Measurements from ENCODE around the gene ZNF235.
"Not testable (repeated sequence)": the region's sequence is repeated elsewhere in the genome, so short reads cannot be mapped to it uniquely, and the experiment has no call there.

Gene ZNF235

GRCh38 chr19:44255705-44256411 lies 49.0 kb downstream of the ZNF235 start:
- no peak for DNase-seq

- DNase-seq, result no peak
Observed at GRCh38 chr19:44254496-44254895, 50.3 kb downstream of the ZNF235 start.

GRCh38 chr19:44253392-44253791 lies 51.4 kb downstream of the ZNF235 start:
- not testable (repeated sequence) for DNase-seq

- not testable (repeated sequence) for DNase-seq
Observed at GRCh38 chr19:44252332-44252731, 52.5 kb downstream of the ZNF235 start.

GRCh38 chr19:44236384-44236783 lies 68.4 kb downstream of the ZNF235 start:
- DNase-seq, result no peak

Data from fibroblast of skin of back (primary cell).